Brain microvascular endothelial cell (primary cell): Measurements from ENCODE around the gene ACOXL.

Experiments used
- DNase-seq: peaks from one replicate; pipeline ENCODE4 v3.0.0-alpha.2; 2020
- H3K27ac ChIP-seq: fragments of 250-450 bp; sonication (Bioruptor Pico); 2 replicates; pipeline ENCODE4 v1.5.1; 2020; ENCODE audit warnings: mild to moderate bottlenecking, moderate library complexity
- H3K27me3 ChIP-seq: fragments of 250-450 bp; sonication (Bioruptor Pico); replicated peaks from 2 replicates; pipeline ENCODE4 v1.5.1; 2020; ENCODE audit warnings: mild to moderate bottlenecking
- H3K36me3 ChIP-seq: fragments of 250-450 bp; sonication (Bioruptor Pico); replicated peaks from 2 replicates; pipeline ENCODE4 v1.5.1; 2020; ENCODE audit warnings: mild to moderate bottlenecking
- H3K4me3 ChIP-seq: 2 replicates; pipeline ENCODE4 v1.5.1; 2011; ENCODE audit warnings: low read depth, mild to moderate bottlenecking, control low read depth, low read length, moderate library complexity
- in situ Hi-C: cut with HindIII; loops from 2 replicates; pipeline ENCODE4 v1.10.0; 2017; ENCODE audit warnings: low sequenced_read_pairs, low pct_ligation_motif_present
- TF ChIP-seq, protein P1 (sequence below): IDR thresholded peaks from 2 replicates; pipeline ENCODE4 v1.5.1; 2011; ENCODE audit warnings: low read depth, mild to moderate bottlenecking, moderate library complexity, low read length, control low read depth, inconsistent platforms; ENCODE audit errors: missing control alignments

Gene ACOXL

DNA sequence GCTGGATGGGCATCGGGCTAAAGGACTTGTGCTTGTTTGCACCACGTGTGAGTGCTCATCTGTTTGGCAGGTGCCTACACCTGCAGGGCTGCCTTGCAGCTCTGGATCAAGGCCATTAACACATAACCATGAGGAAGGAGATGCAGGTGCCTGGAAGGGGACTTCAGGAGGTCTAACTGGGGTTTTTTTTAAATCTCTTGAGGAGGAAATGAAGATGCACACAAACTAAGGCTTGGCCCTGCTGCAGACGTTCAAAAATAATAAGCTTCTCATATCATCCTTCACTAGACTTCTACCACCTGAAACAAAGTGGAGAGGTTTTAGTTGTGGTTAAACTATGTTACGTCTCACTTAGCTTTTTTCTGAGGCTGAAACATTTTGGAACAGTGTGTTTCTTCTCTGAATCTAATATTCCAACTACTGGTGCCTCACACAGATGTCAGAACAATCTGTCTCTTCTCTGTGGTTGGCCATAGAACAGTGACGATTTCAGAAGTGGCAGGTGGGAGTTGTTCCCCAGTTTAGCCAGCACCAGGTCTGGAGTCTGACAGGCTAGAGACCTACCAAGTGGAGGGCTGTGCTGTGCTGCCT lies 424.8 kb downstream of the ACOXL start:
- Histone ChIP-seq H3K36me3 (no peaks in the 10 kb centered on the region), H3K27ac (no peak overlapping the region), H3K27me3 (no peaks in the 10 kb centered on the region), H3K4me3 (no peak overlapping the region)
- in situ Hi-C loops = no loop called here
- TF ChIP-seq, protein P1, sequence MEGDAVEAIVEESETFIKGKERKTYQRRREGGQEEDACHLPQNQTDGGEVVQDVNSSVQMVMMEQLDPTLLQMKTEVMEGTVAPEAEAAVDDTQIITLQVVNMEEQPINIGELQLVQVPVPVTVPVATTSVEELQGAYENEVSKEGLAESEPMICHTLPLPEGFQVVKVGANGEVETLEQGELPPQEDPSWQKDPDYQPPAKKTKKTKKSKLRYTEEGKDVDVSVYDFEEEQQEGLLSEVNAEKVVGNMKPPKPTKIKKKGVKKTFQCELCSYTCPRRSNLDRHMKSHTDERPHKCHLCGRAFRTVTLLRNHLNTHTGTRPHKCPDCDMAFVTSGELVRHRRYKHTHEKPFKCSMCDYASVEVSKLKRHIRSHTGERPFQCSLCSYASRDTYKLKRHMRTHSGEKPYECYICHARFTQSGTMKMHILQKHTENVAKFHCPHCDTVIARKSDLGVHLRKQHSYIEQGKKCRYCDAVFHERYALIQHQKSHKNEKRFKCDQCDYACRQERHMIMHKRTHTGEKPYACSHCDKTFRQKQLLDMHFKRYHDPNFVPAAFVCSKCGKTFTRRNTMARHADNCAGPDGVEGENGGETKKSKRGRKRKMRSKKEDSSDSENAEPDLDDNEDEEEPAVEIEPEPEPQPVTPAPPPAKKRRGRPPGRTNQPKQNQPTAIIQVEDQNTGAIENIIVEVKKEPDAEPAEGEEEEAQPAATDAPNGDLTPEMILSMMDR = no peak
- DNase-seq = no peak

DNA sequence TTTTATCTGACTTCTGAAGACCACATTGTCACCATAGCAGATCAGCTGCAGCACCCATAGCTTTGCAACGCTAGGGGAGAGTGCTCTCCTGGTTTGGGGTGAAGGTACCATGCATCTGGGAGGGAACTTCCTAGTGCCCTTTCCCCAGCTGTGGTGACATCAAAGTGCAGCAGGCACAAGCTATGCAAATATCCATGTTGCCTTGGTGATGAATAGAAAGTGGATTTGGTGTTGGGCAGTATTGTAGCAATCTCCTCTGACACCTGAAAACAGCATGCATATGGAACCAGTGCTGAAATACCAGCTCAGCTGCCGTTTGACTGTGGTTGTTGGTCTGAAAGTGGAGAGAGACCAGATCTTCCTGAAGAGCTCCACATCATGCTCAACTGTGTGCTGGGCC lies 425.4 kb downstream of the ACOXL start:
- no peak for DNase-seq
- Histone ChIP-seq H3K4me3 (no peak overlapping the region), H3K27me3 (no peaks in the 10 kb centered on the region), H3K27ac (no peak overlapping the region), H3K36me3 (no peaks in the 10 kb centered on the region)
- in situ Hi-C loops = no loop called here
- TF ChIP-seq, protein P1 = no peak

DNA sequence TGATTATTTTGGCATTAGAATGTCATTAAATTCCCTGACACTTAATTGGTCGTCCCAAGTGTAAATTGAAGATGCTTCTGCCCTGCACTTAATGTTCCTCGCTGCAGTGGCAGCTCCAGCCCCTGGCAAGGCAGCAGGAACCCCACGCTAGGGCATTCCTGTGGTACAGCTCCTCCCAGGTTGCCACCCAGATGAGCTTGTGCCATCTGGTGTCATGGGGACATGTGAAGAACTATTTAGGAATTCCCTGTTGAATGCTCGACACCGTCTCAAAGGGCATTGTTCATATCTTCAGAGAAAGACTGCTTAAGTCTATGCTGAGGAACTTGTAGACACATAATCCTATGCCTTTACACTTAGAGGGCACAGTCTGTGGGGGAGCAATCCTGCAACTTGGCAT lies 427.3 kb downstream of the ACOXL start:
- no peaks in the 10 kb centered on the region for H3K36me3 ChIP-seq

DNA sequence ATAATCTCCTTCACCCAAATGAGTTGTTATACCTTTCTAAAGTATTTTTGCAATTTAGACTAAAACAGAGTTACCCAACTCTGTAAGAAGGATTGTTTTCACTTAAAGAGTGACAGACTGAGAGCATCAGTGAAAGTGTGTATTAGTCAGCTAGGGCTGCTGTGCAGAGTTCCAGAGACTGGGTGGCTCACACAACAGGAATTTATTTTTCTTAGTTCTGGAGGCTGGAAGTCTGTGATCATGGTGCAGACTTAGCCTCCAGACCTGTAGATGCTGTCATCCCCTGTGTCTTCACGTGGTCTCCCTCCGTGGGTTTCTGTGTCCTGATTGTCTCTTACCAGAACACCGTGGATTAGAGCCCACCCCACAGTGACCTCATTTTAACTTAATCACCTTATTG lies 428.4 kb downstream of the ACOXL start:
- H3K27ac ChIP-seq = peak overlapping the region; percentile 38
- in situ Hi-C loops = no loop called here
- peak; percentile 86 for DNase-seq
- H3K27me3 ChIP-seq = no peaks in the 10 kb centered on the region
- no peaks in the 10 kb centered on the region for H3K36me3 ChIP-seq
- no peak overlapping the region for H3K4me3 ChIP-seq
- TF ChIP-seq, protein P1 = no peak

More for the DNA sequence above, 427.3 kb downstream of the ACOXL start:
- Histone ChIP-seq H3K27me3 (no peaks in the 10 kb centered on the region), H3K27ac (no peak overlapping the region), H3K4me3 (no peak overlapping the region)
- no peak for DNase-seq
- TF ChIP-seq, protein P1 = no peak
- in situ Hi-C loops = no loop called here

DNA sequence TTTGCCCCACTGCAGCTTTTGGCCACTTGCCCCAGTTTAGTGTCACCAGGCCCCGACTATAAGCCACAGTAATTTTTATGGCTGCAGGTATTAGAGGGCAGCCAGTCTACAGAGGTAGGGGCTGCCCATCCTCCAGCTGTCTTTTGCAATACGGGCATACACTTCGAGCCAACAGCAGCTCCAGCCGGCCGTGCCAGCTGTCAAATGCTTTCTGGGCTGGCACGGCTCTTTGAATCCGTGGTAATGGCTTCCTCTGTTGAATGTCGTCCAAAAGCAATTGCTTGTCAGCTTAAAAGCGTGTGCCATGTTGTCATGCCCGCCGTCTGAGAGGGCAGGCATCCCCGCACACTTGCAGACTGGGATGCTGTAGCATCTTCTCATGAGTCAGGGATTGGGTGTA lies 429.6 kb downstream of the ACOXL start:
- in situ Hi-C loops = no loop called here
- H3K4me3 ChIP-seq = no peak overlapping the region

More for the DNA sequence above, 429.6 kb downstream of the ACOXL start:
- TF ChIP-seq, protein P1 = no peak
- H3K27me3 ChIP-seq = no peaks in the 10 kb centered on the region
- H3K36me3 ChIP-seq = no peaks in the 10 kb centered on the region
- no peak overlapping the region for H3K27ac ChIP-seq
- DNase-seq = no peak
